Measurements from ENCODE around the gene YAF2. TPM values are rescaled to one million over a fixed set of nuclear protein-coding genes. Genes with fewer than 3 reads are reported as not detected.
"Not testable (repeated sequence)": the region's sequence is repeated elsewhere in the genome, so short reads cannot be mapped to it uniquely, and the experiment has no call there.

Gene YAF2
- total and polyA plus RNA-seq, 2 of the 13 experiments (the other 11 are each of a cell fraction or from before 2014, with no cell fraction given), result 8.4 to 11.7 TPM

- no peak overlapping the region for H3K27ac ChIP-seq (ENCODE audit: extremely low read length, insufficient read depth, low read length)
- no peak overlapping the region for H3K9ac ChIP-seq (ENCODE audit: insufficient read depth, low read depth, low read length)
- no peak overlapping the region for H3K4me2 ChIP-seq (ENCODE audit: low read depth, low read length)
- intact Hi-C loops (cut with micrococcal nuclease; ENCODE audit: unreplicated experiment), result no loop called here
- no TSS peak for BruUV-seq (replicated peaks)
- H3K36me3 ChIP-seq (replicated peaks in 1 of 2; ENCODE audit: control insufficient read depth in 1 of 2, insufficient read depth in 2 of 2, low read length in 2 of 2), result no peaks in the 10 kb centered on the region
- no peaks in the 10 kb centered on the region for H4K20me1 ChIP-seq (ENCODE audit: insufficient read depth, low read length)
- no peaks in the 10 kb centered on the region for H3K9me3 ChIP-seq (ENCODE audit: low read length)
- H3K4me3 ChIP-seq (replicated peaks in 1 of 3; ENCODE audit: insufficient read depth in 1 of 3, low read depth in 2 of 3, low read length in 3 of 3), result no peak overlapping the region
- FAIRE-seq (no peak), ATAC-seq (peak; percentile 80), DNase-seq (ENCODE audit: low spot score) (peak; percentile 15)
- in situ Hi-C loops (cut with HindIII; ENCODE audit: extremely low pct_ligation_motif_present, low pct_unique_long_range_greater_than_20kb), result no loop called here
- POLR2A ChIA-PET, result no interaction called here
- H3K4me1 ChIP-seq (ENCODE audit: insufficient read depth, low read length), result no peaks in the 10 kb centered on the region
- 74% methylated on average over 2 of the region's 2 CpGs for WGBS (ENCODE audit: low lambda C conversion rate)
- H2AFZ ChIP-seq (ENCODE audit: low read length), result no peak overlapping the region
- CTCF ChIA-PET (ENCODE audit: low intra/inter-chr PET ratio, low total read pairs), result interaction anchor here (1.1 to 1.4 kb wide), 2 partner anchors 77 to 117 kb away, joined by 4 read pairs; no protein-coding TSS in a partner anchor
- no peaks in the 10 kb centered on the region for H3K79me2 ChIP-seq (ENCODE audit: insufficient read depth, low read length)
- no peaks in the 10 kb centered on the region for H3K27me3 ChIP-seq (ENCODE audit: control insufficient read depth in 1 of 2, insufficient read depth in 2 of 2, low read length in 2 of 2)
- TF ChIP-seq ZSCAN9 (CRISPR knock-in tag; IDR thresholded peaks at IDR 0.05; ENCODE audit: borderline replicate concordance) (no peak), STAG1 (CRISPR knock-in tag; IDR thresholded peaks at IDR 0.05) (peak; percentile 10; the same call in 1 of the 2 replicates), FOXO4 (CRISPR knock-in tag; conservative IDR thresholded peaks at IDR 0.05) (no peak), SMC3 (IDR thresholded peaks at IDR 0.05; ENCODE audit: low read length) (peak; percentile 20; the same call in 1 of the 2 replicates)
Observed at GRCh38 chr12:42255221-42255865, 17.3 kb upstream of the YAF2 start.

GRCh38 chr12:42252645-42253044, 14.6 kb upstream of the YAF2 start:
- H3K79me2 ChIP-seq (ENCODE audit: insufficient read depth, low read length); in situ Hi-C loops (cut with HindIII; ENCODE audit: extremely low pct_ligation_motif_present, low pct_unique_long_range_greater_than_20kb); ATAC-seq; CTCF ChIA-PET (ENCODE audit: low intra/inter-chr PET ratio, low total read pairs); POLR2A ChIA-PET; H4K20me1 ChIP-seq (ENCODE audit: insufficient read depth, low read length); H3K27me3 ChIP-seq (ENCODE audit: control insufficient read depth in 1 of 2, insufficient read depth in 2 of 2, low read length in 2 of 2); H3K4me2 ChIP-seq (ENCODE audit: low read depth, low read length); H3K9me3 ChIP-seq (ENCODE audit: low read length); H3K36me3 ChIP-seq (replicated peaks in 1 of 2; ENCODE audit: control insufficient read depth in 1 of 2, insufficient read depth in 2 of 2, low read length in 2 of 2); H3K4me1 ChIP-seq (ENCODE audit: insufficient read depth, low read length); DNase-seq (ENCODE audit: low spot score); FAIRE-seq; BruUV-seq (replicated peaks); H2AFZ ChIP-seq (ENCODE audit: low read length); H3K4me3 ChIP-seq (replicated peaks in 1 of 3; ENCODE audit: insufficient read depth in 1 of 3, low read depth in 2 of 3, low read length in 3 of 3); H3K9ac ChIP-seq (ENCODE audit: insufficient read depth, low read depth, low read length); intact Hi-C loops (cut with micrococcal nuclease; ENCODE audit: unreplicated experiment); H3K27ac ChIP-seq (ENCODE audit: extremely low read length, insufficient read depth, low read length): not testable (repeated sequence)
- 0% methylated on average over 1 of the region's 1 CpG for whole genome bisulfite sequencing (ENCODE audit: low lambda C conversion rate)

GRCh38 chr12:42249033-42249432, 11.0 kb upstream of the YAF2 start:
- FAIRE-seq; H3K4me1 ChIP-seq (ENCODE audit: insufficient read depth, low read length); H3K4me3 ChIP-seq (replicated peaks in 1 of 3; ENCODE audit: insufficient read depth in 1 of 3, low read depth in 2 of 3, low read length in 3 of 3); DNase-seq (ENCODE audit: low spot score); H3K79me2 ChIP-seq (ENCODE audit: insufficient read depth, low read length); POLR2A ChIA-PET; CTCF ChIA-PET (ENCODE audit: low intra/inter-chr PET ratio, low total read pairs); H2AFZ ChIP-seq (ENCODE audit: low read length); H3K9me3 ChIP-seq (ENCODE audit: low read length); H3K27ac ChIP-seq (ENCODE audit: extremely low read length, insufficient read depth, low read length); in situ Hi-C loops (cut with HindIII; ENCODE audit: extremely low pct_ligation_motif_present, low pct_unique_long_range_greater_than_20kb); ATAC-seq; H3K9ac ChIP-seq (ENCODE audit: insufficient read depth, low read depth, low read length); H3K27me3 ChIP-seq (ENCODE audit: control insufficient read depth in 1 of 2, insufficient read depth in 2 of 2, low read length in 2 of 2); H3K36me3 ChIP-seq (replicated peaks in 1 of 2; ENCODE audit: control insufficient read depth in 1 of 2, insufficient read depth in 2 of 2, low read length in 2 of 2); H3K4me2 ChIP-seq (ENCODE audit: low read depth, low read length); intact Hi-C loops (cut with micrococcal nuclease; ENCODE audit: unreplicated experiment); BruUV-seq (replicated peaks); H4K20me1 ChIP-seq (ENCODE audit: insufficient read depth, low read length): not testable (repeated sequence)
- 29% methylated on average over 3 of the region's 3 CpGs for WGBS (ENCODE audit: low lambda C conversion rate)

All from HepG2 (cell line).